GM19193 (cell line): Measurements from ENCODE around the gene KCNN4.

Experiments
- POLR2A ChIP-seq: IDR thresholded peaks from 4 replicates; pipeline ENCODE4 v1.6.1; 2011; ENCODE audit not compliant: insufficient read depth, insufficient read length; ENCODE audit errors: extremely low read depth

The KCNN4 gene

GRCh38 chr19:43747557-43748204, 33.1 kb downstream of the KCNN4 start:
- TF ChIP-seq POLR2A = no peak

GRCh38 chr19:43743059-43743458, 37.7 kb downstream of the KCNN4 start:
- no peak for TF ChIP-seq POLR2A

DNA sequence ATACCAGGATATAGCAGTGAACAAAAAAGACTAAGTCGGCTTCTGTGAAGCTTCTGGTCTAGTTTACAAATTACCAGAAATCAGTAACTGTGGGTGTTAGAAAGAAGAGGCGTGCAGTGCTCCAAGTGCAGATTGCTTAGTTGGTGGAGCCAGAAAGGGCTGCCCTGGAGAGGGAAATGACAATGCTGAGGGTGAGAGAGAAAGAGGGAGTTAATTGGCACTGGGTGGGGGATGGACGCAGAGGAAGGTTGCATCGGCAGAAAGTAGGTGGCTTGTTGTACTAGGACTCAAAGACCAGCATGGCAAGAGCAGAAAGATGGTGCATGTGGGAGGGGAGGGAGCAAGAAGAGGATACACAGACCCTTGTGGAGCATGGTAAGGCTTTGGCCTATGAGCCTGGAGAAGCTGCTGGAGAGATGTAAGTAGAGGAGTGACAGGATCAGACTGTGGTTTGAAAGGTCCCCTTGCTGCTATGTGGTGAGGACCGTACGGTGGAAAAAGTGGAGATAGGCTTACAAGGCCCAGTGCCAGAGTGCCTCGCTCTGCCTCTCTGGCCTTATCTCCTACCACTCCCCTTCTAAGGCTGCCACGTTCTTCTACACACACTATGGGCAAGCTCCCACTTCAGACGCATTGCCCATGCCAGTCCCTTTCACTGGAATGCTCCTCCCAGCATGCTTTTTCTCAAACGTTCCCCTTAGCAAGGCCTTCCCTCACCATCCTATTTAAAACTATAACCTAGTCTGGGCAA, 39.5 kb downstream of the KCNN4 start:
- no peak for TF ChIP-seq POLR2A

- no peak for TF ChIP-seq POLR2A
Measured at GRCh38 chr19:43739439-43740235, 41.1 kb downstream of the KCNN4 start.

DNA sequence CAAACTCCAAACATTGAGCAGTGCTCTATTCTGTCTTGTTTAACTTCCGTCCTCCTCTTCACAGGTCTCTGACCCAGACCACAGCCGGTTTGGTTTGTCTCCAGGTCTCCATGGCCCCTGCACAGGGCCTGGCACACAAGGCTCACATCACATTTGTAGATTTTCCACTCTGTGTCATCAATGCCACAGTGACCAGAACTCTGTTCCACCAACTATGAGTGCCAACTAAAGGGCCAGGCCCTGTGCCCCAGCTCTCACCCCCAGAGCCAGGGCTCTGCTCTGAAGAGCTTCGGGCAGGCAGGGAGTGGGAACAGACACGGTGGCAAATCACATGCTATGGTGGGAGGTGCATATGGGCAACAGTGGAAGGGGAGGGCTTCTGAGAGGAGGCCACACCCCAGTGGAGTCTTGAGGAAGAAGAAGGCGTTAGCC, 42.0 kb downstream of the KCNN4 start:
- TF ChIP-seq POLR2A = no peak

- no peak for TF ChIP-seq POLR2A
Measured at GRCh38 chr19:43735957-43736356, 44.8 kb downstream of the KCNN4 start.

- no peak for TF ChIP-seq POLR2A
Measured at GRCh38 chr19:43735013-43735412, 45.8 kb downstream of the KCNN4 start.

GRCh38 chr19:43731846-43732245, 48.9 kb downstream of the KCNN4 start:
- no peak for TF ChIP-seq POLR2A

- no peak for TF ChIP-seq POLR2A
Measured at GRCh38 chr19:43731346-43731745, 49.4 kb downstream of the KCNN4 start.

DNA sequence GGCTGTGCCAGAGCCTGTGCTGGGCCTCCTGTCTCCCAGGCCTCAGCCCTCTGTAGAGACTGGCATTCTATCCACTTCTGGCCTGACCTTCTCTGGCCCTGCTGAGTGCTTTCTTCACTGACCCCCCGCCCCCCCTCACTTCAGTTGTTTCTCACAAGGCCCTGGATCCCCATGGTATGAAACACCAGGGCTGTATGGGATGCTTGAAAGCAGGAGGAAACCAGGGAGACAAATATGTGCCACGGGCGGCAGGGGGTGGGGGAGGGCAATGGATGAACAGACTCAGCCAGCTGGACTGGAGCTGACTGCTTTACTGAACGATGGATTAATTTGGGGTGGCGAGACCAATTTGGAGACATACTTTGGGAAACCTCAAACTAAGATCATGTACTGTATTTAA, 50.9 kb downstream of the KCNN4 start:
- no peak for TF ChIP-seq POLR2A

DNA sequence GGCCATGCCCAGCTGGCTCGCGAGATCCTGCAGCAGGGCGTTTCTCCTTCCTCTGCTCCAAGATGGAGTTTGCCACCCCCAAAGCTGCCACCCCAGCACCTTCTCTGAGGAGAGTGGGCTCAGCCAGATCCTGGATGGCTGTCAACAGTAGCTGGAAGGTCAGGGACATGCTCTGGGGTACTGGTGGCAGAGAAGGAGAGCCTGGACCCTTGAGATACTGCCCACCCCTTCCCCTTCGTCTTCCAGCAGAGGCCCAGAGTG, 53.2 kb downstream of the KCNN4 start:
- no peak for TF ChIP-seq POLR2A

DNA sequence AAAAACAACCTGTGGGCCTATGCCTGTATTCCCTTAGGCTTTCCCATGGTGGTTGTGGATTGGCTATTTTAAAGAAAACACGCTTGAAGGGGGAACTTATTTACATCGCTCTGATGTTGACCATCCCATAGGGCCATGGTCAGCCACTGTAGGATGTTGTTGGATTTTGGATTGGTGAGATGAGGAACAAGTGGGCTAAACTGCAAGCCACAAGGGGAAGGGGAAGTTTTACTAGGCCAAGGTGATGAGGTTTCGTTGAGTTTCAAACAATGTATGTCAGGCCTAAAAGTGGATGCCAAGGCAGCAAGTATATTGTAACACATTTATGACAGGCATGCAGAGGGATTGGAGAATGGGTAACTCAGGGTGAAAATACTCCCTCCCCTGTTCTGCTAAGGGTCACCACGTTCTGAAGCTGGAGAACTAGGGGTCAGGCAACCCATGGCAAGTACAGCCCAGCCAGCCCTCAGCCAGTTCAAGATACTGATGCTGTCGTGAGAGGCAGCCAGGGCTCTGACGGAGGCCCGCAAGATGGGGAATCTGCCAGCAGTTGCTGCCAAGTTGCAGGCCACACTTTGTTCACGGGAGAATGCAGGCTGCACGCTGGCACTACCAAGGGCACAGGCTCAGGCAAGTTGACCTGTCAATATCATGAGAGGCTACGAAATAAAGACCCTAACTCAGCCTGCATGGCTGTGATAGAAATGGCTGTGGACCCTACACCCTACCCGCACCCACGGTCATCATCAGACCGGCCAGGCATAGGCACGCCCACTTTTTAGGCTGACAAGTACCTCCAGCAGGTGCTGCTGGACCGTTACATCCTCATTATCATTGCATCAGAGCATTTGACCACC, 53.8 kb downstream of the KCNN4 start:
- no peak for TF ChIP-seq POLR2A

GRCh38 chr19:43725468-43725867, 55.3 kb downstream of the KCNN4 start:
- TF ChIP-seq POLR2A = no peak

GRCh38 chr19:43724896-43725295, 55.9 kb downstream of the KCNN4 start:
- TF ChIP-seq POLR2A = no peak

DNA sequence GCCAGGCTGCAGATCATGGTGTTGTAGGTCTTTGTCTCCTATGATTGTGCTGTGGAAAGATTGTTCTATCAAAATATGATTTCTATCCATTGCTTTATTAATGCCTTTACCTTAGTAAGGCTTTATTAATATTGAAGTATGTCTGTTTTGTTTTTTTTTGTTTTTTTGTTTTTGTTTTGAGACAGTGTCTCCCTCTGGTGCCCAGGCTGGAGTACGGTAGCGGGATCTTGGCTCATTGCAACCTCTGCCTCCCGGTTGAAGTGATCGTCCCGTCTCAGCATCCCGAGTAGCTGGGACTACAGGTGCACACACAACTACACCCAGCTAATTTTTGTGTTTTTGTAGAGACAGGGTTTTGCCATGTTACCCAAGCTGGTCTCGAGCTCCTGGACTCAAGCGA, 57.2 kb downstream of the KCNN4 start:
- TF ChIP-seq POLR2A = no peak
